Measurements from ENCODE around the gene TMEM170A.

- TF ChIP-seq CTCF (IDR thresholded peaks at IDR 0.05) = no peak
- TF ChIP-seq JUN (CRISPR knock-in tag; IDR thresholded peaks at IDR 0.05) = no peak
- no peak for TF ChIP-seq GABPB1 (CRISPR knock-in tag; IDR thresholded peaks at IDR 0.05)
- no peak for TF ChIP-seq ZBTB43 (CRISPR knock-in tag; IDR thresholded peaks at IDR 0.05)
- TF ChIP-seq RELA (CRISPR knock-in tag; IDR thresholded peaks at IDR 0.05; ENCODE audit: borderline replicate concordance) = 0 out of 2 replicates have a peak, but pooled peaks have one; percentile 8
- TF ChIP-seq TP53 (CRISPR knock-in tag; IDR thresholded peaks at IDR 0.05) = no peak
- TF ChIP-seq ATF3 (CRISPR knock-in tag; conservative IDR thresholded peaks at IDR 0.05) = no peak
- TF ChIP-seq NR2C2 (CRISPR knock-in tag; IDR thresholded peaks at IDR 0.05) = no peak
- no peak for TF ChIP-seq PRDM15 (CRISPR knock-in tag; IDR thresholded peaks at IDR 0.05)
- TF ChIP-seq SMAD3 (CRISPR knock-in tag; IDR thresholded peaks at IDR 0.05; ENCODE audit: borderline replicate concordance) = 0 out of 2 replicates have a peak, but pooled peaks have one; percentile 21
- TF ChIP-seq AFF4 (CRISPR knock-in tag; IDR thresholded peaks at IDR 0.05; ENCODE audit: borderline replicate concordance) = no peak
Observed at GRCh38 chr16:75494661-75495075, 30.2 kb upstream of the TMEM170A start.

All from WTC11 (cell line).